ENCODE data around the gene GSG1L.

The GSG1L gene

GRCh38 chr16:27961296-27961620 is 102.3 kb downstream of the GSG1L start:
- TF ChIP-seq, protein P1, sequence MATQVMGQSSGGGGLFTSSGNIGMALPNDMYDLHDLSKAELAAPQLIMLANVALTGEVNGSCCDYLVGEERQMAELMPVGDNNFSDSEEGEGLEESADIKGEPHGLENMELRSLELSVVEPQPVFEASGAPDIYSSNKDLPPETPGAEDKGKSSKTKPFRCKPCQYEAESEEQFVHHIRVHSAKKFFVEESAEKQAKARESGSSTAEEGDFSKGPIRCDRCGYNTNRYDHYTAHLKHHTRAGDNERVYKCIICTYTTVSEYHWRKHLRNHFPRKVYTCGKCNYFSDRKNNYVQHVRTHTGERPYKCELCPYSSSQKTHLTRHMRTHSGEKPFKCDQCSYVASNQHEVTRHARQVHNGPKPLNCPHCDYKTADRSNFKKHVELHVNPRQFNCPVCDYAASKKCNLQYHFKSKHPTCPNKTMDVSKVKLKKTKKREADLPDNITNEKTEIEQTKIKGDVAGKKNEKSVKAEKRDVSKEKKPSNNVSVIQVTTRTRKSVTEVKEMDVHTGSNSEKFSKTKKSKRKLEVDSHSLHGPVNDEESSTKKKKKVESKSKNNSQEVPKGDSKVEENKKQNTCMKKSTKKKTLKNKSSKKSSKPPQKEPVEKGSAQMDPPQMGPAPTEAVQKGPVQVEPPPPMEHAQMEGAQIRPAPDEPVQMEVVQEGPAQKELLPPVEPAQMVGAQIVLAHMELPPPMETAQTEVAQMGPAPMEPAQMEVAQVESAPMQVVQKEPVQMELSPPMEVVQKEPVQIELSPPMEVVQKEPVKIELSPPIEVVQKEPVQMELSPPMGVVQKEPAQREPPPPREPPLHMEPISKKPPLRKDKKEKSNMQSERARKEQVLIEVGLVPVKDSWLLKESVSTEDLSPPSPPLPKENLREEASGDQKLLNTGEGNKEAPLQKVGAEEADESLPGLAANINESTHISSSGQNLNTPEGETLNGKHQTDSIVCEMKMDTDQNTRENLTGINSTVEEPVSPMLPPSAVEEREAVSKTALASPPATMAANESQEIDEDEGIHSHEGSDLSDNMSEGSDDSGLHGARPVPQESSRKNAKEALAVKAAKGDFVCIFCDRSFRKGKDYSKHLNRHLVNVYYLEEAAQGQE (IDR thresholded peaks at IDR 0.05; ENCODE audit: insufficient replicate concordance, low read depth), result no peak
- TF ChIP-seq POLR2AphosphoS5 (IDR thresholded peaks at IDR 0.05; ENCODE audit: low read depth) (no peak), CTCF (IDR thresholded peaks at IDR 0.05; ENCODE audit: insufficient read depth, low read length) (no peak), SPI1 (IDR thresholded peaks at IDR 0.05; ENCODE audit: borderline replicate concordance, low read depth) (no peak), GABPA (IDR thresholded peaks at IDR 0.05; ENCODE audit: low read depth) (no peak)
- no peak overlapping the region for H3K4me3 ChIP-seq (replicated peaks; ENCODE audit: insufficient read depth, low read length)
- H3K27me3 ChIP-seq (ENCODE audit: insufficient read depth, poor library complexity, severe bottlenecking), result no peaks in the 10 kb centered on the region
- H3K27ac ChIP-seq (replicated peaks), result no peak overlapping the region
- DNase-seq (ENCODE audit: low read depth in 1 of 2, low spot score in 1 of 2), result no peak

DNA sequence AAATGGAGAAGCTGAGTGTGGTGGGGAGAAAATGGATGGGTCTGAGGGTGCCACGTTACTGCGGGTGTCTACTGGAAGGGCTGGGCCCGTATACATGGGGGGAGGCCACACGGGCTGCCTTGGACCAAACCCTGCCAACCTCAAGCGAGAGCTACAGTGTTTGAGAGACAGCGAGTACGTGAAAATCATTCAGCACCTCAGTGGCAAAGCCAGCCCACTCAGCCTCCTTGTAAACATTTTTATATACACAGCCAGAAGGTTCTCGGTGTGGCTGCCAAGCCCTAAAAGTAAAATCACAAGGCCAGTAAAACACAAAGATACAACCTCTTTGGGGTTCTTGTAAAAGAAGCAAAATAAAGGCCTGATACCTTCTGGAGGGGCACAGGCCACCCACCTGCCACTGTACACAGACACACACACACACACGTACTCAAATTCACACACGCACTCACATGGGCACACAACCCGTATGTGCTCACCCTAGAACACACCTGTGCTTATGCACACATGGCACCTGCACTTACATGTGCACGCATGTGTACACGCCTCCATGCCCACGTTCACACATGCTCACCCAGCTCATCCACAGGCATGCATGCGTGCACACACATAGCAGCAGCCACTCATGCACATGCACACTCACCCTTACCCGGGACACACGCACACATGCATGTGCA is 102.8 kb downstream of the GSG1L start:
- no peak overlapping the region for H3K27ac ChIP-seq (replicated peaks)
- DNase-seq (ENCODE audit: low read depth in 1 of 2, low spot score in 1 of 2), result no peak
- no peak overlapping the region for H3K4me3 ChIP-seq (replicated peaks; ENCODE audit: insufficient read depth, low read length)
- TF ChIP-seq POLR2AphosphoS5 (IDR thresholded peaks at IDR 0.05; ENCODE audit: low read depth) (no peak), SPI1 (IDR thresholded peaks at IDR 0.05; ENCODE audit: borderline replicate concordance, low read depth) (no peak), GABPA (IDR thresholded peaks at IDR 0.05; ENCODE audit: low read depth) (no peak), CTCF (IDR thresholded peaks at IDR 0.05; ENCODE audit: insufficient read depth, low read length) (no peak)
- TF ChIP-seq, protein P1 (IDR thresholded peaks at IDR 0.05; ENCODE audit: insufficient replicate concordance, low read depth), result no peak
- no peaks in the 10 kb centered on the region for H3K27me3 ChIP-seq (ENCODE audit: insufficient read depth, poor library complexity, severe bottlenecking)

GRCh38 chr16:27959914-27960313 is 103.6 kb downstream of the GSG1L start:
- Histone ChIP-seq H3K27me3 (ENCODE audit: insufficient read depth, poor library complexity, severe bottlenecking) (no peaks in the 10 kb centered on the region), H3K4me3 (replicated peaks; ENCODE audit: insufficient read depth, low read length) (no peak overlapping the region), H3K27ac (replicated peaks) (no peak overlapping the region)
- no peak for DNase-seq (ENCODE audit: low read depth in 1 of 2, low spot score in 1 of 2)
- no peak for TF ChIP-seq GABPA (IDR thresholded peaks at IDR 0.05; ENCODE audit: low read depth)
- no peak for TF ChIP-seq CTCF (IDR thresholded peaks at IDR 0.05; ENCODE audit: insufficient read depth, low read length)
- TF ChIP-seq POLR2AphosphoS5 (IDR thresholded peaks at IDR 0.05; ENCODE audit: low read depth), result no peak
- TF ChIP-seq, protein P1 (IDR thresholded peaks at IDR 0.05; ENCODE audit: insufficient replicate concordance, low read depth), result no peak
- TF ChIP-seq SPI1 (IDR thresholded peaks at IDR 0.05; ENCODE audit: borderline replicate concordance, low read depth), result 0 out of 2 replicates have a peak, but pooled peaks have one; percentile 4

Data from HL-60 (cell line).